NCI-H2107 treated with DMSO at 0.1 percent for 48 hours (cell line): ENCODE measurements around the gene TRIM49C.
"Not testable (repeated sequence)": the region's sequence is repeated elsewhere in the genome, so short reads cannot be mapped to it uniquely, and the experiment has no call there.

ENCODE experiments used
- DNase-seq: peaks from one replicate; lab custom pipeline; 2025; ENCODE audit not compliant: unreplicated experiment; lab: John Stamatoyannopoulos, UW

Gene TRIM49C

DNA sequence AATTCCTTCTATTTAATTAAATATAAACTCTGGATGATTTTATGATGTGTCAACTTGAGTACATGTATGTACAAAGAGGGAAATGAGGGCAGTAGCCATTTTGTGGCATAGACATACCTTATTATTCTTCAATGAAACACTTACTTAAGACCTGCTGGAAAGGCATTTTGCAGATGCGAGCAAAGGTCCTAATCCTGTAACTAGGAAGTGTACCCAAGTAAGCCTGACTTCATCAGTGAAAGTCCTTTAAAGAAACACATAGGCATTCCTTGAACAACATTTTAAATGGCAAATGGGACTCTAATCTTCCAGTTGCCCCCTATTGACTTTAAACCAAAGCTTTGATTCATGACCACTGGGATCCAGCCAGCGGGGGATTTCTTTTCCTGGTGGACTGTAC is at the start of gene TRIM49C:
Gene TRIM49C (plus strand): TSS at position 301 of the 400 bp plus-strand sequence. CDS start 4,106 bp downstream, outside the sequence.
- not testable (repeated sequence) for DNase-seq

DNA sequence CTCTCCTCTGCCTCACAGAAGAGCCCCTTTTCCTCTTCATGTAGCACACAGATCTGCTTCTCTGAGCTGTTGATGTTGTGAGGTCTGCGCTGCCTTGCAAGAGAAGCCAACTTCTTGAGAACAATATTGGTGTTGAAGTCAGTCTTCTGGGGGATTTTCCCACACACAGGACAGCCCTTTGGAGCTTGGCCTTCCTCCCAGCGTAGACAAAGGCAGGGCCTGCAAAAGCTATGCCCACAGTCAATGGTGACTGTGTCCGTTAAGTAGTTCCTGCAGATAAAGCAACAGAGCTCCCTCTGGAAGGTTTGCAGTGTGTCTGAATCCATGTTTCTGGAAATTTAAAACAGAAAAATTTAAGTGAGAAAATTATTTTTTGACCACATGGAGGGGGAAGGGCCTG is 6.7 kb upstream of the TRIM49C start:
- DNase-seq = not testable (repeated sequence)

GRCh38 chr11:90051591-90052209 is 20.8 kb downstream of the TRIM49C start:
- not testable (repeated sequence) for DNase-seq

DNA sequence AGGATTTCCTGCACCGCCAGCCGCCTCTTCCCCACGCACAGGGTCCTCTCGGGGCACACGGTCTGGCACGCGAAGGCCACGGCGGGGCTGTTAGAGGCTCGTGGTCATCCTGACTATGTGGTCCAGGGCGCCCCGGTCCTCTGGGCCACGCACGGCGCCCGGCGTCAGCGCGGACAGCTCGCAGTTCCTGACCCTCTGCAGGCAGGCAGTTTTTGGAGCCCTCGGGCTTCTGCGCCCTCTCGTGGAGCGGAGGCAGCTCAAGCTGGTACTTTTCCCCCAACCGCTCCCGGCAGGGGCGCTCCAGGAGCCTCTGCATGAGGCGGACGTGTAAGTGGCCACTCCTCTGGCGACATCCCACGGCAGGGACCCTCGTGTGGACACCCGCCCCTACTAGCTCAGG is 21.4 kb downstream of the TRIM49C start:
- not testable (repeated sequence) for DNase-seq

- not testable (repeated sequence) for DNase-seq
Measured at GRCh38 chr11:90053545-90053944, 22.6 kb downstream of the TRIM49C start.

DNA sequence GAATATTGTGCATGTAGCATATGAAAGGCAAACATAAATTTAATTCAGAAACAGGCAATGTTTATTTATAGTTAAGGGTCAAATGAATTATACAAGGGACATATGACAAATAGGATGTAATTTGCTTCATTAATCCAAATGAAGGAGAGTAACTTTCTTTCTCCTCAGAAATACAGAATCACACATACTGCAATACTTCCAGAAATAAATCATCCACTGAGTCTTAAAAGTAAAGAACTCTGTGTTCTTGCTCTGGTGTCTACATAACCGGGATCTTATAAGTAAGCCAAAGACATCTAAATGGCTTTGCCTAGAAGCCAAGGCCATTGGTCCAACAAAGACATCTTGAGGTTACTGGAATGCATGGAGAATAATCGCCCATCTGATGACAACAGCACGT is 54.7 kb downstream of the TRIM49C start, which contains the start of gene UBTFL1:
Gene UBTFL1 (plus strand): TSS at position 301 of the 400 bp plus-strand sequence. CDS start 0 bp downstream, at position 301.
- DNase-seq = not testable (repeated sequence)

- DNase-seq = not testable (repeated sequence)
Measured at GRCh38 chr11:90088731-90089130, 57.8 kb downstream of the TRIM49C start.
